NT2/D1 (cell line): Measurements from ENCODE around the gene EEA1.

Experiments used
- YY1 ChIP-seq: IDR thresholded peaks from 2 replicates; pipeline ENCODE4 v1.6.1; 2011; ENCODE audit not compliant: insufficient read length, insufficient read depth
- ZNF274 ChIP-seq: IDR thresholded peaks from 2 replicates; pipeline ENCODE4 v1.6.1; 2011; ENCODE audit warnings: mild to moderate bottlenecking, low read depth, low read length

DNA sequence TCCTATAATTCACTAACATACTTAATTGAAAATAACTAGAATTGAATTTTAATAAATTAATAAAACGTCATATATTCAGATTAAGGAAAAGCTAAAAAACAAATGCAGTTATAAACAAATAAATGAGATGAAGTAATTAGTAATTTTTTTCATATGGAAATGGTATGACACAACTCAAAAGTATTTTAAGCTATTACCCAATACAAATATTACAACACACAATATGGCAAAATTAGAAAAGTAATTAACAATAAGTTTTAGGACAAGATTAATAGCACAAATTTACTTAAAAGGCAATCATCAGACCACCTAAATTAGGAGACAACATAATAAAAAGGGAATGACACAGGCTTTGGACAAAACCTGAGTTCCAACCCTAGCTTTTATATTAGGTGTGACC, 81.7 kb downstream of the EEA1 start:
- TF ChIP-seq YY1 (no peak), ZNF274 (no peak)
